ENCODE results near the gene MEGF6. TPM values are rescaled to one million over a fixed set of nuclear protein-coding genes. Genes with fewer than 3 reads are reported as not detected.

MEGF6 gene
- total and polyA plus RNA-seq, 2 of the 8 experiments (the other 6 are each of a cell fraction or from before 2014, with no cell fraction given) = 4.1 to 14.8 TPM

DNA sequence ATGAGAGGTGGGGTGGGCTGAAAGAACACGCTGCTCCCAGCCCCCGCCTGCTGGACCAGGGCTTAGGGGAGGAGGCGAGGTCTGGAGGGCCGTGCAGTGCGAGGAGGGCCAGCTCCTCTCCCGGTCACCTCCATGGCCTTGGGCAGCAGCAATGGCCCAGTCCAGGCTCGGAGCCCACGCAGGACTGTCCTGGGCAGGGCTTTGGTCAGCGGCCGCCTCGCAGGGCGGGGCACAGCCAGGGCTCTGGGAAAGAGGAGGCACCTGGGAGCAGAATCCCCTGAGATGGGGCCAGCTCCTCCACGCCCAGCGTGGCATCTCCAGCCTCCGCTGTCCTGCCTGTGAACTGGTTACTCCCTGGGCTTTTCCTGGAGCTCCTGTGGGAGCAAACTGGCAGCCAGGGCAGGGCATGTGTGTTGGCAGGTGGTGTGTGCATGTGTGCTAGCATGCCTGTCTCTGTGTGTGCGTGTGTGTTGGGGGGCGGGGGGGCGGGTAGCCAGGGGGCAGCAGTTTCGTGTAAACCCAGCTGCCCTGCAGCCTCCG is 129.4 kb downstream of the MEGF6 start:
- Histone ChIP-seq H4K8ac (ENCODE audit: extremely low read depth, insufficient read depth, low read length) (no peak overlapping the region; the same call in 1 of the 2 replicates), H2BK5ac (ENCODE audit: low read depth, low read length) (no peak overlapping the region), H2BK20ac (ENCODE audit: low read length) (no peak overlapping the region), H3K9ac (replicated peaks in 1 of 4; ENCODE audit: extremely low read depth in 1 of 4, low read depth in 3 of 4, low read length in 3 of 4) (no peak overlapping the region), H3K4me3 (ENCODE audit: extremely low read depth in 1 of 4, insufficient read depth in 2 of 4, low read depth in 3 of 4, low read length in 4 of 4) (no peak overlapping the region), H3K27ac (ENCODE audit: low read depth, low read length) (no peak overlapping the region), H2BK12ac (ENCODE audit: low read depth, low read length) (no peak overlapping the region), H3K36me3 (ENCODE audit: control insufficient read depth in 2 of 4, insufficient read depth in 4 of 4, low read length in 3 of 4) (peaks cover 0 to 7% (median 3%) of the 10 kb centered on the region in 4 experiments; a peak in 3 of 8 replicates), H2BK120ac (replicated peaks; ENCODE audit: low read depth, low read length) (no peak overlapping the region), H2AFZ (ENCODE audit: low read length) (no peak overlapping the region), H3K56ac (replicated peaks; ENCODE audit: insufficient read length, low read depth, low read length) (no peak overlapping the region), H3K23me2 (ENCODE audit: low read depth, low read length) (no peaks in the 10 kb centered on the region), H3K4me1 (replicated peaks in 1 of 4; ENCODE audit: control insufficient read depth in 3 of 4, insufficient read depth in 4 of 4, low read length in 3 of 4) (no peaks in the 10 kb centered on the region), H3K79me2 (ENCODE audit: control insufficient read depth in 1 of 2, insufficient read depth in 2 of 2, low read length in 2 of 2) (no peaks in the 10 kb centered on the region), H3K23ac (ENCODE audit: insufficient read length) (no peak overlapping the region), H3K9me3 (ENCODE audit: insufficient read depth in 2 of 2, low read depth in 1 of 2, low read length in 1 of 2) (peaks cover 0 to 10% of the 10 kb centered on the region in 2 experiments; a peak in 2 of 4 replicates), H3K4me2 (ENCODE audit: insufficient read depth in 1 of 2, low read depth in 2 of 2, low read length in 2 of 2) (no peak overlapping the region), H2AK5ac (ENCODE audit: low read depth, low read length) (no peak overlapping the region), H3K18ac (ENCODE audit: extremely low read depth, low read length) (no peak overlapping the region; the same call in 1 of the 2 replicates), H3K14ac (ENCODE audit: insufficient read length) (no peak overlapping the region), H3K4ac (replicated peaks; ENCODE audit: insufficient read length, low read depth, low read length) (no peak overlapping the region), H3K27me3 (replicated peaks in 1 of 4; ENCODE audit: control insufficient read depth in 3 of 4, extremely low read depth in 1 of 4, insufficient read depth in 3 of 4, low read length in 3 of 4) (no peaks in the 10 kb centered on the region), H4K5ac (ENCODE audit: insufficient read length, low read depth, low read length) (no peak overlapping the region), H3K79me1 (ENCODE audit: low read depth, low read length) (no peaks in the 10 kb centered on the region), H4K91ac (replicated peaks; ENCODE audit: insufficient read length, low read length) (peak overlapping the region; percentile 6), H4K20me1 (replicated peaks in 1 of 2; ENCODE audit: control insufficient read depth in 1 of 2, insufficient read depth in 2 of 2, low read length in 2 of 2) (peaks cover 2 to 5% of the 10 kb centered on the region in 2 experiments), H2BK15ac (ENCODE audit: low read length) (no peak overlapping the region)
- ChIA-PET POLR2A (ENCODE audit: partially characterized antibody) (interaction anchor here (0.9 to 3.0 kb wide), 7 partner anchors 9 to 40 kb away, joined by 3 to 18 read pairs (median 5); partner anchors contain the start of gene ARHGEF16), CTCF (ENCODE audit: partially characterized antibody) (interaction anchor here (0.8 to 4.2 kb wide), 14 partner anchors 9 to 139 kb away, joined by 3 to 41 read pairs (median 4); no protein-coding TSS in a partner anchor)
- no peak for DNase-seq (ENCODE audit: low read depth in 1 of 2, low spot score in 2 of 2)
- 93% methylated on average over 14 of the region's 20 CpGs; no CpG with 5 or more reads in 1 of the 2 experiments for WGBS, 2 experiments (ENCODE audit: extremely low coverage in 1 of 2, insufficient coverage in 1 of 2, insufficient read length in 1 of 2, insufficient replicate concordance in 2 of 2, low coverage in 1 of 2, low lambda C conversion rate in 2 of 2, missing lambda C conversion rate in 1 of 2)
- no peak for FAIRE-seq
- TF ChIP-seq SIX5 (IDR thresholded peaks at IDR 0.05; ENCODE audit: low read depth, low read length) = no peak
- TF ChIP-seq CEBPB (IDR thresholded peaks at IDR 0.05; ENCODE audit: low read depth, low read length) = no peak
- TF ChIP-seq ASH2L (IDR thresholded peaks at IDR 0.05; ENCODE audit: low read length) = no peak
- no peak for TF ChIP-seq PHF8 (conservative IDR thresholded peaks at IDR 0.05; ENCODE audit: low read depth, low read length)
- TF ChIP-seq, protein P1, sequence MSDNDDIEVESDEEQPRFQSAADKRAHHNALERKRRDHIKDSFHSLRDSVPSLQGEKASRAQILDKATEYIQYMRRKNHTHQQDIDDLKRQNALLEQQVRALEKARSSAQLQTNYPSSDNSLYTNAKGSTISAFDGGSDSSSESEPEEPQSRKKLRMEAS (IDR thresholded peaks at IDR 0.05) = no peak
- TF ChIP-seq EGR1 (IDR thresholded peaks at IDR 0.05; ENCODE audit: borderline replicate concordance, low read depth, low read length) = no peak
- TF ChIP-seq FOSL1 (IDR thresholded peaks at IDR 0.05; ENCODE audit: insufficient read depth, low read depth, low read length) = no peak
- TF ChIP-seq, protein P2, sequence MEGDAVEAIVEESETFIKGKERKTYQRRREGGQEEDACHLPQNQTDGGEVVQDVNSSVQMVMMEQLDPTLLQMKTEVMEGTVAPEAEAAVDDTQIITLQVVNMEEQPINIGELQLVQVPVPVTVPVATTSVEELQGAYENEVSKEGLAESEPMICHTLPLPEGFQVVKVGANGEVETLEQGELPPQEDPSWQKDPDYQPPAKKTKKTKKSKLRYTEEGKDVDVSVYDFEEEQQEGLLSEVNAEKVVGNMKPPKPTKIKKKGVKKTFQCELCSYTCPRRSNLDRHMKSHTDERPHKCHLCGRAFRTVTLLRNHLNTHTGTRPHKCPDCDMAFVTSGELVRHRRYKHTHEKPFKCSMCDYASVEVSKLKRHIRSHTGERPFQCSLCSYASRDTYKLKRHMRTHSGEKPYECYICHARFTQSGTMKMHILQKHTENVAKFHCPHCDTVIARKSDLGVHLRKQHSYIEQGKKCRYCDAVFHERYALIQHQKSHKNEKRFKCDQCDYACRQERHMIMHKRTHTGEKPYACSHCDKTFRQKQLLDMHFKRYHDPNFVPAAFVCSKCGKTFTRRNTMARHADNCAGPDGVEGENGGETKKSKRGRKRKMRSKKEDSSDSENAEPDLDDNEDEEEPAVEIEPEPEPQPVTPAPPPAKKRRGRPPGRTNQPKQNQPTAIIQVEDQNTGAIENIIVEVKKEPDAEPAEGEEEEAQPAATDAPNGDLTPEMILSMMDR (IDR thresholded peaks at IDR 0.05; ENCODE audit: control extremely low read depth in 1 of 3, insufficient read depth in 1 of 3, low read depth in 1 of 3, low read length in 3 of 3) = no peak
- no peak for TF ChIP-seq POLR2AphosphoS5 (IDR thresholded peaks at IDR 0.05; ENCODE audit: low read depth, low read length)
- no peak for TF ChIP-seq RAD21 (IDR thresholded peaks at IDR 0.05 in 1 of 2, conservative IDR thresholded peaks at IDR 0.05 in 1 of 2; ENCODE audit: low read depth in 2 of 2, low read length in 2 of 2)

All from H1 (cell line).